GM18909 (cell line): ENCODE results near the gene ZDHHC16.
"Not testable (repeated sequence)": the region's sequence is repeated elsewhere in the genome, so short reads cannot be mapped to it uniquely, and the experiment has no call there.

Experiments
- ATAC-seq: cut with Tn5 transposase; IDR thresholded peaks from one replicate; pipeline ENCODE4 v1.9.1; 2021; ENCODE audit warnings: mild to moderate bottlenecking; ENCODE audit not compliant: unreplicated experiment, poor library complexity

The ZDHHC16 gene

GRCh38 chr10:97445722-97446639, at the start of gene ZDHHC16, which contains the start of gene EXOSC1:
ZDHHC16 (plus strand) TSS chr10:97446175; CDS start chr10:97451676, 5,501 bp downstream.
EXOSC1 (minus strand) TSS chr10:97446006; CDS start chr10:97445985, 21 bp downstream.
- ATAC-seq = peak; percentile 96

GRCh38 chr10:97399843-97400545, 46.0 kb upstream of the ZDHHC16 start:
- no peak for ATAC-seq

- peak; percentile 98 for ATAC-seq
These were observed 45.1 kb upstream of the ZDHHC16 start, which contains the start of gene RRP12 for GRCh38 chr10:97400665-97401454. RRP12 (minus strand) TSS chr10:97401340; CDS start chr10:97401231, 109 bp downstream.

GRCh38 chr10:97401455-97401919, 44.5 kb upstream of the ZDHHC16 start:
- no peak for ATAC-seq

- no peak for ATAC-seq
These were observed 41.9 kb upstream of the ZDHHC16 start for GRCh38 chr10:97404044-97404443.

- ATAC-seq = no peak
These were observed 39.9 kb upstream of the ZDHHC16 start for GRCh38 chr10:97406064-97406463.

- ATAC-seq = not testable (repeated sequence)
These were observed 39.5 kb upstream of the ZDHHC16 start for GRCh38 chr10:97406483-97406882.

- peak; percentile 86 for ATAC-seq
These were observed 38.6 kb upstream of the ZDHHC16 start for GRCh38 chr10:97407211-97407951.

GRCh38 chr10:97407952-97408248, 38.1 kb upstream of the ZDHHC16 start:
- no peak for ATAC-seq

GRCh38 chr10:97408496-97408992, 37.4 kb upstream of the ZDHHC16 start:
- ATAC-seq = no peak

GRCh38 chr10:97411406-97411805, 34.6 kb upstream of the ZDHHC16 start:
- no peak for ATAC-seq

GRCh38 chr10:97412891-97413304, 33.1 kb upstream of the ZDHHC16 start:
- ATAC-seq = no peak

- no peak for ATAC-seq
These were observed 29.4 kb upstream of the ZDHHC16 start for GRCh38 chr10:97416565-97416964.

- ATAC-seq = not testable (repeated sequence)
These were observed 22.2 kb upstream of the ZDHHC16 start for GRCh38 chr10:97423757-97424098.

- peak; percentile 89 for ATAC-seq
These were observed 19.8 kb upstream of the ZDHHC16 start, which contains the start of gene PGAM1 for GRCh38 chr10:97425964-97426775. PGAM1 (plus strand) TSS chr10:97426191; CDS start chr10:97426308, 117 bp downstream.

GRCh38 chr10:97426776-97427570, 19.0 kb upstream of the ZDHHC16 start:
- no peak for ATAC-seq

- ATAC-seq = no peak
These were observed 18.3 kb upstream of the ZDHHC16 start for GRCh38 chr10:97427571-97428179.
